A549 (cell line): ENCODE data around the gene MTHFD2L. TPM values are rescaled to one million over a fixed set of nuclear protein-coding genes. Genes with fewer than 3 reads are reported as not detected.
A peak's percentile ranks its signal among the peaks of the same experiment; 100 is the strongest.

ENCODE experiments used
- ATAC-seq, 2 experiments: fragments of 200-7000 bp in 1 of 2; fragments of >200 bp in 1 of 2; cut with Nextera tagmentation in 1 of 2; cut with Tn5 transposase in 1 of 2; 3 replicates each; pipeline versions ENCODE4 v1.8.0 to v1.9.1; 2018 to 2020; ENCODE audit warnings: mild to moderate bottlenecking in 1 of 2, moderate library complexity in 1 of 2
- CTCF ChIA-PET: fragments of 300-600 bp; sonication (Branson Sonifier 250); formaldehyde crosslinking; extraction: SDS; loops from one replicate; lab custom pipeline; 2021; ENCODE audit warnings: antibody characterized with exemption, inconsistent platforms; lab: Yijun Ruan, JAX
- POLR2A ChIA-PET: fragments of 350-600 bp; formaldehyde crosslinking; extraction: SDS; loops from one replicate; lab custom pipeline; 2021; ENCODE audit warnings: antibody characterized with exemption, inconsistent platforms; lab: Yijun Ruan, JAX
- DNase-seq, 2 experiments: peaks; one replicate each; pipeline versions ENCODE4 v3.0.0 to v3.0.0-alpha.2; 2011 to 2016; ENCODE audit warnings: low read depth in 1 of 2, low spot score in 1 of 2
- FAIRE-seq: peaks from 2 replicates; lab custom pipeline; 2011; peaks lifted over from hg19 to GRCh38; lab: Jason Lieb, UNC
- H3K27ac ChIP-seq, 2 experiments: fragments of >200 bp; sonication (Bioruptor Twin); formaldehyde crosslinking; 3 replicates each; pipeline ENCODE4 v1.5.1; 2016 to 2017
- H3K4me1 ChIP-seq: fragments of >200 bp; sonication (Bioruptor Twin); formaldehyde crosslinking; 3 replicates; pipeline ENCODE4 v1.6.1; 2016
- H3K4me2 ChIP-seq: fragments of >200 bp; sonication (Bioruptor Twin); formaldehyde crosslinking; 3 replicates; pipeline ENCODE4 v1.6.1; 2016
- H3K4me3 ChIP-seq: fragments of >200 bp; sonication (Bioruptor Twin); formaldehyde crosslinking; 3 replicates; pipeline ENCODE4 v1.5.1; 2016
- H3K9me3 ChIP-seq: fragments of >200 bp; sonication (Bioruptor Twin); formaldehyde crosslinking; 3 replicates; pipeline ENCODE4 v1.6.1; 2016
- FOXS1 ChIP-seq: fragments of 250-450 bp; sonication (Bioruptor Pico); IDR thresholded peaks from 2 replicates; pipeline ENCODE4 v1.5.0; 2020; ENCODE audit warnings: mild to moderate bottlenecking, moderate library complexity
- GATA3 ChIP-seq: IDR thresholded peaks from 2 replicates; pipeline ENCODE4 v1.6.1; 2012; ENCODE audit warnings: borderline replicate concordance
- HEYL ChIP-seq: fragments of 250-450 bp; sonication (Bioruptor Pico); IDR thresholded peaks from 2 replicates; pipeline ENCODE4 v1.8.0; 2021; ENCODE audit warnings: mild to moderate bottlenecking, moderate library complexity
- HOXA7 ChIP-seq: fragments of 250-450 bp; sonication (Bioruptor Pico); IDR thresholded peaks from 2 replicates; pipeline ENCODE4 v1.5.0; 2020; ENCODE audit warnings: mild to moderate bottlenecking, moderate library complexity
- HOXB13 ChIP-seq: fragments of 250-450 bp; sonication (Bioruptor Pico); IDR thresholded peaks from 2 replicates; pipeline ENCODE4 v1.5.0; 2020; ENCODE audit warnings: low read depth, mild to moderate bottlenecking, moderate library complexity
- HOXB5 ChIP-seq: fragments of 250-450 bp; sonication (Bioruptor Pico); IDR thresholded peaks from 2 replicates; pipeline ENCODE4 v1.5.0; 2020; ENCODE audit warnings: mild to moderate bottlenecking, moderate library complexity
- JUNB ChIP-seq: fragments of >200 bp; sonication (Bioruptor Twin); formaldehyde crosslinking; IDR thresholded peaks from 2 replicates; pipeline ENCODE4 v1.6.1; 2016
- MAZ ChIP-seq: fragments of 150-350 bp; IDR thresholded peaks from 2 replicates; pipeline ENCODE4 v1.6.1; 2014; ENCODE audit warnings: antibody characterized with exemption, low read depth, low read length, borderline replicate concordance
- PBX3 ChIP-seq: IDR thresholded peaks from 2 replicates; pipeline ENCODE4 v1.6.1; 2012
- POLR2A ChIP-seq: IDR thresholded peaks from 2 replicates; pipeline ENCODE4 v1.6.1; 2012; ENCODE audit warnings: mild to moderate bottlenecking, low read length
- POLR2AphosphoS2 ChIP-seq: conservative IDR thresholded peaks from 2 replicates; pipeline ENCODE4 v1.6.1; 2012; ENCODE audit warnings: low read length, improper control_type of control experiment, inconsistent platforms
- RAD21 ChIP-seq, 2 experiments: fragments of >200 bp in 1 of 2; sonication (Bioruptor Twin) in 1 of 2; formaldehyde crosslinking in 1 of 2; IDR thresholded peaks in 1 of 2; conservative IDR thresholded peaks in 1 of 2; 2 replicates in 1 of 2; 3 replicates in 1 of 2; pipeline ENCODE4 v1.6.1; 2012 to 2018; ENCODE audit warnings: inconsistent platforms in 1 of 2
- RFX5 ChIP-seq: fragments of 450-650 bp; IDR thresholded peaks from 2 replicates; pipeline ENCODE4 v1.7.1; 2014; ENCODE audit warnings: antibody characterized with exemption, mild to moderate bottlenecking, moderate library complexity
- SMC3 ChIP-seq: fragments of >200 bp; sonication (Bioruptor Twin); formaldehyde crosslinking; IDR thresholded peaks from 3 replicates; pipeline ENCODE4 v1.6.1; 2018; ENCODE audit warnings: inconsistent platforms
- SREBF2 ChIP-seq: fragments of 450-650 bp; IDR thresholded peaks from 2 replicates; pipeline ENCODE4 v1.6.1; 2014; ENCODE audit warnings: mild to moderate bottlenecking, moderate library complexity
- ZC3H11A ChIP-seq: fragments of 450-650 bp; IDR thresholded peaks from 2 replicates; pipeline ENCODE4 v1.6.1; 2014; ENCODE audit warnings: antibody characterized with exemption, mild to moderate bottlenecking
- ZFP36 ChIP-seq: fragments of 450-650 bp; IDR thresholded peaks from 2 replicates; pipeline ENCODE4 v1.6.1; 2014; ENCODE audit warnings: borderline replicate concordance; ENCODE audit not compliant: partially characterized antibody
- ZSCAN20 ChIP-seq: fragments of 250-450 bp; sonication (Bioruptor Pico); IDR thresholded peaks from 2 replicates; pipeline ENCODE4 v1.8.0; 2022; ENCODE audit warnings: mild to moderate bottlenecking, moderate library complexity
- WGBS: methylation state at CpG from one replicate; pipeline ENCODE4 v1.1.6; 2017; ENCODE audit errors: missing lambda C conversion rate; 5-methylcytosine and 5-hydroxymethylcytosine counted together
- polyA plus RNA-seq, 4 experiments: library from polyadenylated mRNA; depleted of rRNA in 3 of 4; stranded (reverse); fragments of >200 nt; fragmentation: RNase III in 1 of 4; extraction: RNeasy Plus Mini Kit Qiagen cat#74134 plus additional on column Dnase treatment in 1 of 4; gene quantifications; 2 replicates in 3 of 4; 3 replicates in 1 of 4; pipeline ENCODE4 v1.2.3, GENCODE V29; 2011 to 2017
- TF ChIP-seq, protein P1 (sequence below): fragments of 250-450 bp; sonication (Bioruptor Pico); IDR thresholded peaks from 2 replicates; pipeline ENCODE4 v1.5.0; 2020; ENCODE audit warnings: low read depth, mild to moderate bottlenecking, moderate library complexity
- TF ChIP-seq, protein P2 (sequence below): fragments of 450-650 bp; IDR thresholded peaks from 2 replicates; pipeline ENCODE4 v1.6.1; 2014; ENCODE audit warnings: antibody characterized with exemption
- TF ChIP-seq, protein P3 (sequence below): IDR thresholded peaks from 2 replicates; pipeline ENCODE4 v1.6.1; 2012

Gene MTHFD2L
- polyA plus RNA-seq, 2 of the 4 experiments (the other 2 are of a cell fraction): 8.5 to 19.3 TPM

GRCh38 chr4:74118600-74119338 is 39.1 kb upstream of the MTHFD2L start (continued):
- TF ChIP-seq PBX3: no peak
- no peak for TF ChIP-seq MAZ
- no peak for TF ChIP-seq HOXB5
- TF ChIP-seq RFX5: no peak
- no peak for TF ChIP-seq ZFP36
- TF ChIP-seq JUNB: no peak
- no peak for TF ChIP-seq SMC3
- TF ChIP-seq POLR2A: no peak
- TF ChIP-seq, protein P1, sequence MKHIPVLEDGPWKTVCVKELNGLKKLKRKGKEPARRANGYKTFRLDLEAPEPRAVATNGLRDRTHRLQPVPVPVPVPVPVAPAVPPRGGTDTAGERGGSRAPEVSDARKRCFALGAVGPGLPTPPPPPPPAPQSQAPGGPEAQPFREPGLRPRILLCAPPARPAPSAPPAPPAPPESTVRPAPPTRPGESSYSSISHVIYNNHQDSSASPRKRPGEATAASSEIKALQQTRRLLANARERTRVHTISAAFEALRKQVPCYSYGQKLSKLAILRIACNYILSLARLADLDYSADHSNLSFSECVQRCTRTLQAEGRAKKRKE: no peak
- TF ChIP-seq ZC3H11A: no peak

GRCh38 chr4:74120086-74120485 is 37.8 kb upstream of the MTHFD2L start:
- TF ChIP-seq ZFP36 (no peak), RAD21 (conservative IDR thresholded peaks at IDR 0.05 in 1 of 2, IDR thresholded peaks at IDR 0.05 in 1 of 2) (no peak), GATA3 (no peak)
- TF ChIP-seq, all 56 proteins: peak for 0
- Histone ChIP-seq H3K4me1 (peaks cover 44% of the 10 kb centered on the region), H3K27ac (peak overlapping the region in 1 of 2 experiments; percentile 55; a peak in 2 of 6 replicates), H3K4me3 (no peak overlapping the region), H3K4me2 (no peak overlapping the region), H3K9me3 (peaks cover 9% of the 10 kb centered on the region)
- CTCF ChIA-PET: interaction anchor here (0.9 kb wide), 1 partner anchor 121 kb away, joined by 4 read pairs; the partner anchor contains the start of gene CXCL5
- FAIRE-seq (no peak), ATAC-seq (no peak), DNase-seq (no peak)
- POLR2A ChIA-PET: no interaction called here
- 79% methylated on average over 1 of the region's 1 CpG for WGBS

- no peak for DNase-seq
- peaks cover 29% of the 10 kb centered on the region for H3K4me1 ChIP-seq
- H3K27ac ChIP-seq: peak overlapping the region; percentile 67 to 70
- no peak for ATAC-seq
- POLR2A ChIA-PET: no interaction called here
- no peak for TF ChIP-seq HEYL (CRISPR knock-in tag)
- no peak for TF ChIP-seq FOXS1 (CRISPR knock-in tag)
- TF ChIP-seq POLR2AphosphoS2: no peak
- TF ChIP-seq HOXB13 (CRISPR knock-in tag): no peak
- no peak for TF ChIP-seq ZFP36
- TF ChIP-seq, protein P2, sequence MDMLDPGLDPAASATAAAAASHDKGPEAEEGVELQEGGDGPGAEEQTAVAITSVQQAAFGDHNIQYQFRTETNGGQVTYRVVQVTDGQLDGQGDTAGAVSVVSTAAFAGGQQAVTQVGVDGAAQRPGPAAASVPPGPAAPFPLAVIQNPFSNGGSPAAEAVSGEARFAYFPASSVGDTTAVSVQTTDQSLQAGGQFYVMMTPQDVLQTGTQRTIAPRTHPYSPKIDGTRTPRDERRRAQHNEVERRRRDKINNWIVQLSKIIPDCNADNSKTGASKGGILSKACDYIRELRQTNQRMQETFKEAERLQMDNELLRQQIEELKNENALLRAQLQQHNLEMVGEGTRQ: no peak
- TF ChIP-seq, protein P3, sequence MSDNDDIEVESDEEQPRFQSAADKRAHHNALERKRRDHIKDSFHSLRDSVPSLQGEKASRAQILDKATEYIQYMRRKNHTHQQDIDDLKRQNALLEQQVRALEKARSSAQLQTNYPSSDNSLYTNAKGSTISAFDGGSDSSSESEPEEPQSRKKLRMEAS: no peak
- TF ChIP-seq HOXA7 (CRISPR knock-in tag): no peak
- TF ChIP-seq ZSCAN20 (CRISPR knock-in tag): no peak
- TF ChIP-seq SREBF2: no peak
- CTCF ChIA-PET: no interaction called here
- 65% methylated on average over 2 of the region's 2 CpGs for WGBS
- FAIRE-seq: no peak
- peaks cover 9% of the 10 kb centered on the region for H3K9me3 ChIP-seq
- H3K4me2 ChIP-seq: no peak overlapping the region; the same call in 2 of the 3 replicates
- H3K4me3 ChIP-seq: no peak overlapping the region
Observed at GRCh38 chr4:74121643-74122579, 36.0 kb upstream of the MTHFD2L start.
